H54 (cell line): Measurements from ENCODE around the gene SNRNP35.
"Not testable (repeated sequence)": the region's sequence is repeated elsewhere in the genome, so short reads cannot be mapped to it uniquely, and the experiment has no call there.

Source experiments
- DNase-seq: peaks from one replicate; pipeline ENCODE4 v3.0.0; 2011; ENCODE audit warnings: low spot score, mixed read lengths; ENCODE audit not compliant: insufficient read length
- FAIRE-seq: peaks from 3 replicates; lab custom pipeline; 2011; peaks lifted over from hg19 to GRCh38; lab: Jason Lieb, UNC
- POLR2A ChIP-seq: IDR thresholded peaks from 2 replicates; pipeline ENCODE4 v1.6.1; 2011; ENCODE audit warnings: low read depth, mild to moderate bottlenecking, low read length

Gene SNRNP35

GRCh38 chr12:123457980-123458779 lies at the start of gene SNRNP35:
Gene SNRNP35, plus strand, starts transcription at chr12:123458139. Its CDS starts 7,402 bp downstream, at chr12:123465541.
- FAIRE-seq: no peak
- peak; percentile 66 for TF ChIP-seq POLR2A
- DNase-seq: peak; percentile 53

GRCh38 chr12:123408619-123409018 lies 49.3 kb upstream of the SNRNP35 start:
- not testable (repeated sequence) for FAIRE-seq, DNase-seq

GRCh38 chr12:123409284-123410040 lies 48.5 kb upstream of the SNRNP35 start:
- not testable (repeated sequence) for FAIRE-seq, DNase-seq

GRCh38 chr12:123410041-123410412 lies 47.9 kb upstream of the SNRNP35 start:
- TF ChIP-seq POLR2A: no peak
- no peak for FAIRE-seq

GRCh38 chr12:123421314-123421713 lies 36.6 kb upstream of the SNRNP35 start:
- no peak for DNase-seq
- TF ChIP-seq POLR2A: no peak
- FAIRE-seq: no peak

More at GRCh38 chr12:123410041-123410412, 47.9 kb upstream of the SNRNP35 start:
- no peak for DNase-seq

- DNase-seq: no peak
- no peak for TF ChIP-seq POLR2A
- FAIRE-seq: no peak
Observed at GRCh38 chr12:123427036-123427769, 30.7 kb upstream of the SNRNP35 start.

GRCh38 chr12:123428591-123428990 lies 29.3 kb upstream of the SNRNP35 start:
- no peak for TF ChIP-seq POLR2A
- DNase-seq: no peak
- FAIRE-seq: no peak

GRCh38 chr12:123429101-123429500 lies 28.8 kb upstream of the SNRNP35 start:
- DNase-seq, FAIRE-seq: not testable (repeated sequence)

- DNase-seq, FAIRE-seq: not testable (repeated sequence)
Observed at GRCh38 chr12:123431951-123432817, 25.8 kb upstream of the SNRNP35 start.

- FAIRE-seq (no peak), DNase-seq (no peak)
- no peak for TF ChIP-seq POLR2A
Observed at GRCh38 chr12:123433615-123434014, 24.3 kb upstream of the SNRNP35 start.

GRCh38 chr12:123435636-123436016 lies 22.3 kb upstream of the SNRNP35 start:
- no peak for TF ChIP-seq POLR2A
- DNase-seq: no peak
- no peak for FAIRE-seq

GRCh38 chr12:123436017-123436964 lies 21.6 kb upstream of the SNRNP35 start, which contains the start of gene RILPL2:
Gene RILPL2, minus strand, starts transcription at chr12:123436684. Its CDS starts 264 bp downstream, at chr12:123436420.
- DNase-seq (peak; percentile 75), FAIRE-seq (peak; percentile 38)
- TF ChIP-seq POLR2A: peak; percentile 63
